ENCODE data around the gene TRAF5.
"Not testable (repeated sequence)": the region's sequence is repeated elsewhere in the genome, so short reads cannot be mapped to it uniquely, and the experiment has no call there.

Gene TRAF5, protein sequence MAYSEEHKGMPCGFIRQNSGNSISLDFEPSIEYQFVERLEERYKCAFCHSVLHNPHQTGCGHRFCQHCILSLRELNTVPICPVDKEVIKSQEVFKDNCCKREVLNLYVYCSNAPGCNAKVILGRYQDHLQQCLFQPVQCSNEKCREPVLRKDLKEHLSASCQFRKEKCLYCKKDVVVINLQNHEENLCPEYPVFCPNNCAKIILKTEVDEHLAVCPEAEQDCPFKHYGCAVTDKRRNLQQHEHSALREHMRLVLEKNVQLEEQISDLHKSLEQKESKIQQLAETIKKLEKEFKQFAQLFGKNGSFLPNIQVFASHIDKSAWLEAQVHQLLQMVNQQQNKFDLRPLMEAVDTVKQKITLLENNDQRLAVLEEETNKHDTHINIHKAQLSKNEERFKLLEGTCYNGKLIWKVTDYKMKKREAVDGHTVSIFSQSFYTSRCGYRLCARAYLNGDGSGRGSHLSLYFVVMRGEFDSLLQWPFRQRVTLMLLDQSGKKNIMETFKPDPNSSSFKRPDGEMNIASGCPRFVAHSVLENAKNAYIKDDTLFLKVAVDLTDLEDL

DNA sequence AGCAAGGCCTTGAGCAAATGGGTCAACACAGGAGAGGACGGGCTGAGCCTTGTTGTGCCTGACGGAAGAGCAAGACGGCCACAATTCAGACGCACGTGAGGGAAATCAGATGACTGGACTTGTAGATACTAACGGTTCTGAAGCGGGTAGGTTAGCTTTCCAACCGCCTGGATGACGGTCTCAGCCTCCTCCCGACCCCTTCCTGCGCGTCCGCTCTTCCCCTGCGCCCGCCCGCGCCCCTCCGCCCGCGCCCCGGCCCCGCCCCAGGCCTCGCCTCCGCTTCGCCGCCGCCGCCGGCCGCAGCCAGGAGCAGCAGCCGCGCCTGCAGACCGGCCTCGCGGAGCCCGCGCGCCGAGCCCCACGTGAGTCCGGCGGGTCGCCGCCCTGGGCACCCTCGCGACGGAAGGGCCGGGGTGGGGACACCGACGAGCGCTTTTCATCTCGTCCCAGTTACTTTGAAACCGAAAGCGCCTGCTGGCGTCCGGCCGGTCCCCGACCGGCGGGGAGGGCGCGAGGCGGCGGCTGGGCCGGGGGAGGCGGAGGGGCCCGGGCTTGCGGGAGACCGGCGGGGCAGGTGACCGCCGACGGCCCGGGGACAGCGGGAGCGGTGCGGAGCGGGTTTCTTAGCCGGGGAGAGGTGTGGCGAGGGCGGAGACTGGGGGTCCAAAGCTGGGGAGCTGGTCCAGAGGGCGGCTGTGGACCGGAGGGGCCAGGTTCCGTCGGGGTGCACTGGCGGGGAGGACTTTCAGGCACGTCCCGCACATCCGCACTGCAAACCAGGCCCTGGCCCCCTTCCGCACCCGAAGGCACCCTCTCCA, at the start of gene TRAF5:
Gene TRAF5 (plus strand): TSS at position 306 of the 818 bp plus-strand sequence. CDS start 26,407 bp downstream, outside the sequence.
- DNase-seq (ENCODE audit: low read depth) = peak; percentile 70

DNA sequence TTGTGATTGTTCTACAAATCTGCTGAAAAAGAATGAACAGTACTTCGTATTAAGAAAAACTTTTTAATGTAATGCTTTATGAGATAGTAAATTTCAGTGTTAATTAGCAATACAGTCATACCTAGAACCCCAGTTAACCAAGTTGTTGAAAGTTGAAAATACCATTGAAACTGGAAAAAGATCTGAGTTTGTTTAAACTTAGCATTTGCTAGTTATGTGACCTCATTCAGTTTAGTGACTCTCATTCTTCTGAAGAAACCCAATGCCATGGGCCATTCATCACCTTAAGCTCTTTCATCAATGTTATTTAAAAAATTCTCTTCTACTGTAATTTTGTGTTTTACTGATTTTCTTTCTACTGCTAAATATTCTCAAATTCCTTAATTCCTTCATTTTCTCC, 47.3 kb upstream of the TRAF5 start:
- DNase-seq (ENCODE audit: low read depth) = no peak

DNA sequence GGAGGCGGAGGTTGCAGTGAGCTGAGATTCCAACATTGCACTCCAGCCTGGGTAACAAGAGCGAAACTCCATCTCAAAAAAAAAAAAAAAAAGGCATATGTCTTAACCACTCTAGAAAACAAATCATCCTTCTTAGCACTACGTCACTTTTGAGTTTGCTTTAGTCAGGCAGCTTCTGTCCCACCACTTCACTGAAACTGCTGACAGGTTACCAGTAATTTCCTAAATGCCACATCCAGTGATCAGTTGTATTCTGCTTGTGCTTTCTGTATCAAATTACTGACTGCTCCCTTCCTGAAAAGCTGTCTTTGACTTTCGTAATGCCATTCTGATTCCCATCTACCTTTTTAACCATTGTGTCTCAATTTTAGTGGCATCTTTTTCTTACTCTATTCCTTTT, 45.7 kb upstream of the TRAF5 start:
- DNase-seq (ENCODE audit: low read depth) = no peak

DNA sequence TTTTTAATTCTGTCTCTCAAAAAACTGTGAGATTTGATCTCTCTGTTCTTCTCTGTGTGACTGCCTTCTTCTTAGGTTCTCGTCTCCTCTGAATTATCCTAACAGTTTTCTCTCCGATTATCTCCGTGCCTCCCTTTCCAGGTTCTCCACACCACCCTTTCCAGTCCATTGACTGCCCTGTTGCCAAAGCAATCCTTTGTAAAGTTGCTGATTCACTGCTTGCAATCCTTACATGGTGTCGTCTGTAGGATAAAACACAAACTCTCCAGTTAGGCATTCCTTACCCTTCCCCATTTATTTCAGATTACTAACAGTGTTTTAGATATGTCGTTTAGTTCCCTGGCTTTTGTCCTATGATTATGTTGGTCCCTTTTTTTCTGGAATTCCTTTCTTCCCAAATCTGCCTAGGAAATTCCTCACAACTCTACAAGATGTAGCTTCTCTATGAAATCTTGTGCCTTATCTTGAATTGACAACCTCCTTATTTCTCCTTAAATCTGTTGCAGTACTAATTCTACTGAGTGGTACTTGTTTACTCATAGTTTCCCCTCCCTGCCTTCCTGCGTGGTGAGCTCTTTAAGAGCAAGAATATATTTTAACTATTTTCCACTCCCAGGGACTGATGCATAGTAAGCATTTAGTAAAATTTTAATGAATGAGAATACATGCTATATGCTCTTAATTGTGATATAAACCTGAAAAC, 45.2 kb upstream of the TRAF5 start:
- no peak for DNase-seq (ENCODE audit: low read depth)

DNA sequence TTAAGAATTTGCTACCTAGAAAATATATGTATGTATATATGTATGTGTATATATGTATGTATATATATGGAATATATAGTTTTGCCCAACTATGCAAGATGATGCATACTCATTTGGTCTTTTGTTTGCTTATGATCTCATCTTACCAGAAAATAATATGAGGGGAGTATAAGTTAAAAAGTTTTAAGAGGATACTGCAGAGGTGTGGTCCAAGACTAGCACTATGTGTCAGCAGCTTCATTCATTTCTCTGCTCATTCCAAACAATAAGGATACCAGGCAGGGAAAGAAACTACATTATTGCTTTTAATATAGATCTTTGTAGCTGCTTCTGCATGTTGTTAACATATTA, 44.6 kb upstream of the TRAF5 start:
- DNase-seq (ENCODE audit: low read depth) = no peak

DNA sequence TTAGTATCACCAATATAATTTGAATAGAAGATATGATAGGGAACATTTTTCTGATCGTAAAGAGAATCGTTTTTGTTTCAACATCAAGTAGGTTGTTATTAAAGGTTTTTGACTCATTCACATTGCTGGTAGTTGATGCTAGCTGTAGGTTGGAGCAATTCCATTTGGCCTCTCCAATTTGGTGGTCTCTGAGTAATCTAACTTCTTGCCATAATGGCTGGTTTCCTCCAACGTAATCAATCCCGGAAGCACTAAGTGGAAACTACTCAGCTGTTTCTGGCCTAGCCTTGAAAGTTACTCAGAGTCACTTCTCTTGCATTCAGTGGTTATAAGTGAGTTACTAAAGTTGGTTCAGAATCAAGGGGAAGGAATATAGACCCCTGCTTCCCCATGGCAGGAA, 41.4 kb upstream of the TRAF5 start:
- peak; percentile 36 for DNase-seq (ENCODE audit: low read depth)

DNA sequence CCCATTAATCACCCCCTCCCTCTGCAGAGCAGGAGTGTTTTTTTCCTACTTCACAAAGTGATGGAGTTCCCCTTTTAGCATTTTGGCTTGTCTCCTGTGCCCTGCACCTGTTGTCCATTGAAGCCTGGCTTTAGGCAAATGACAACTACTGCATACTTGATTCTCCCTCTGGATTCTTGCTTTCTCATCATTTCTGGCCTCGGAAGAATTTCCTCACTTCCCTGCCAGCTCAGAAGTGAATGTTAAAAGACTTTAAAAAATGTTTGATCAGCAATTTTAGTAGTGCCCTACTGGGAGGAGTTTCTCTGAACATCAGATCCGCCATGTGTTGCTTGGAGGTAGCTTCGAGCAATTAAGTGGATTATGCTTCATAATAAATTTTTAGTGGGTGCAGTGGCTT, 39.4 kb upstream of the TRAF5 start:
- no peak for DNase-seq (ENCODE audit: low read depth)

DNA sequence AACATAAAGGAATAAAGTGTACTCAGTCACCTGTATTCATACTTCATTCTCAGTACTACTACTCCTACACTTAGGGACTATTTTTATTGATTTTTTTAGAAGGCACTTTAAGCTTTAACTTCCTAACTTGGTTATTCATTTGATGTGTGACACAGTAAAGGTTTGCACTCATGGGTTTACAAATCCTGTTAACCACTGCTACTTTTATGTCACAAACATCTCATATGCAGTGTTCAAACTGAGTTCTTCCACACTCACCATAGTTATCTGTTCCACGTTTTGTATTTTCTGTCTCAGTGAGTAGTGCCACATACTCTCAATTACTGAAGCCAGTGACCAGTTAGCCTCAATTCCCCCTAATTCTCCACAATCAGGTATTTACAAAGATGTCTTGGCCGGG, 34.2 kb upstream of the TRAF5 start:
- DNase-seq (ENCODE audit: low read depth) = no peak

DNA sequence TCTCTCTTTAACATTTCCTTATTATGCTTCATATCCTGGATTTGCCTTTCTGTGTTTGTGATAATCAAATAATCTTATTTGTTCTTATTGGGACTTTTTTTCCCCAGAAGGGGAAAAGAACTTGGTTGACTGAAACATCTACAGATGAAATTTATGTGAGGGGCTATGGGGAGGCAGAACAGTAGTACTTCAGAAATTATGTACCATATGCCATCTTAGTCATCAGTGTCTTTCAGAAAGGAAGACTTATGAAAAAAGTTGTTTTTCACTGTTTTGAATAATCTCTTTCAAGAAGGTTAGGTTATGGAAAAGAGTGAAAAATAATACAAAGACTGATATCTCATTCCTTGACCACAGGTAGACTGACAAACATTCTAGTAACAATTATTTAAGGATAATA, 30.2 kb upstream of the TRAF5 start:
- no peak for DNase-seq (ENCODE audit: low read depth)

DNA sequence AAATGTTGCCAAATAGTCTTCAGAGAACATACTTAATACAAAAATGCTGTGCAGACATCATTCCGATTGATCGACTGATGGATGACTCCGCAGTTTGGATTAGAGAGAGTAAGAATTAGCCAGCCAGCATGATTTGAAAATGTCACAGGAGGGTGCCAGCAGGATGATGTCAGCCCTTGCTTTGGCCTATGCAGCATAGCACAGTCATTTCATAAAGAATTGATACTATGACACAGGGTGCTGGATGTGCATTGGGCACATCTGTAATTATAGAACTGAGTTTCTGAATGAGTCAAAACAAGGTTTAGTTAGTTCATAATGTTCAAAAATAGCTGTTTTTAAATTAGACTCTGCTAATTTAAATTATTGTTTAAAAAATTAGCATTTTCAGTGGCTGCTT, 21.6 kb upstream of the TRAF5 start:
- peak; percentile 50 for DNase-seq (ENCODE audit: low read depth)

DNA sequence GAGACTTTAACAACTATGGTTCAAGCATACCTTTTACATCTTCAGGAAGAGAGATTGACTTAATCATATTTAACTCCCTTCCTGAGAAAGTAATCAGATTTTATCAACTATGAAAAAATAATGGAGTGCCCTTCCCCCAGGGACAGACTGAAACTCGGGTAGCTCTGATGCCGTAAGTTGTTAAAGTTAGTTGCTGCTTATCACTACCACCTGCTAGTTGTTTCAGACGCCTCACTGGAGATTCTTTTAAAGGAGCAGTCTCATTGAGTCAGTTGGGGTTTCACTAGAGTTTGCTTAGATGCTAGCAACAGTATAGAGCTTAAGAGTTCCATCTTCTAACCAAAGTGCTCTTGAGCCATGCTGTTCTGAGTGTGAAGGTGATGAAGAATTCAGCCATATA, 17.0 kb upstream of the TRAF5 start:
- DNase-seq (ENCODE audit: low read depth) = no peak

DNA sequence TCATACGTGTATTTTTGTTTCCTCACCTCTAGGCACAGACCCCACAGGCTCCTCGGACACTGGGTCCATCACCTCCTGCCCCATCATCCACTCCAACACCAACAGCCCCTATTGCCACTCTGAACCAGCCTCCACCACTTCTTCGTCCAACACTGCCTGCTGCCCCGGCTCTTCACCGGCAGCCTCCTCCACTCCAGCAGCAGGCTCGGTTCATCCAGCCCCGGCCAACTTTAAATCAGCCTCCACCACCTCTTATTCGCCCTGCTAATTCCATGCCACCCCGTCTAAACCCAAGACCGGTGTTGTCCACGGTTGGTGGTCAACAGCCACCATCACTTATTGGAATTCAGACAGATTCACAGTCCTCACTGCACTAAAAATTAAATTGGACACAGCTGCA, 13.2 kb upstream of the TRAF5 start:
- no peak for DNase-seq (ENCODE audit: low read depth)

DNA sequence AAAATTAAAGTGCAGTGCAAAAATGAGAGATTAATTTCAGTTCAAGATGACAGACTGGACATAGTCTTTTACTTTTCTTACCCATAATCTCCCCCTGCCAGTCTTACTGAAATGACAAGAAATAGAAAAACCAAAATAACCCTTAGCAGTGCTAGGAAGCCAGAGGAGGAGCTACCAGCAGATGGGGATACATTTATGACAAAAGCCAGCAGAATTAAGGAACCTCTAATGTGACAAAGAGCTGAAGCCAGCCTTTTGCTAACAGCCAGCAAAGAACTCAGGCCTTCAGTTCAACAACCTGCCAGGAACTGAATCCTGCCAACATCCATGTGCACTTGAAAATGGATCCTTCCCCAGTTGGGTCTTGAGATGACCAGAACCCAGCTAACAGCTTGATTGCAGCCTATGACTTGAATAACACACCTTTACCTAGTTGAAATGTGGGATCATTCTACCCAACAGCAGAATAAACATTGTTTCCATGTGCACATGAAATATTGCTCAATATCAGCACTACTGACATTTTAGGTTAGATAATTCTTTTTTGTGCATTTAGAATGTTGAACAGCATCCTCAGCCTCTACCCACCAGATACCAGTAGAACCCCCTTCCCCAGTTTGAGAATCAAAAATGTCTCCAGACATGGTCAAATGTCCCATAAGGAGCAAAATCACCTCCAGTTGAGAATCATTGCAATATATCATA, 7.9 kb upstream of the TRAF5 start:
- no peak for DNase-seq (ENCODE audit: low read depth)

DNA sequence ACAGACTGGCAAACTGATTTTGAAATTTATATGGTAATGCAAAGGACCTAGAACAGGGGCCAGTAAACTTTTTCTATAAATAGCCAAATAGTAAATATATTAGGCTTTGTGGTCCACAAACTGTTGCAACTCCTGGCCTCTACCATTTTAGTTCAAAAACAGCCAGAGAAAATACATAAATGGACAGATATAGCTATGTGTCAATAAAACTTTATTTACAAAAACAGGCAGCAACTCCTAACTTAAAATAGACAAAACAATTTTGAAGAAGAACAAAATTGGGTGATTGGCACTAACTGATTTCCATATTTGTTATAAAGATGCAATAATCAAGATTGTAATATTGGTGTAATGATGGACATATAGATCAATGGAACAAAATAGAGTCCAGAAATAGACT, 6.7 kb upstream of the TRAF5 start:
- DNase-seq (ENCODE audit: low read depth) = no peak

DNA sequence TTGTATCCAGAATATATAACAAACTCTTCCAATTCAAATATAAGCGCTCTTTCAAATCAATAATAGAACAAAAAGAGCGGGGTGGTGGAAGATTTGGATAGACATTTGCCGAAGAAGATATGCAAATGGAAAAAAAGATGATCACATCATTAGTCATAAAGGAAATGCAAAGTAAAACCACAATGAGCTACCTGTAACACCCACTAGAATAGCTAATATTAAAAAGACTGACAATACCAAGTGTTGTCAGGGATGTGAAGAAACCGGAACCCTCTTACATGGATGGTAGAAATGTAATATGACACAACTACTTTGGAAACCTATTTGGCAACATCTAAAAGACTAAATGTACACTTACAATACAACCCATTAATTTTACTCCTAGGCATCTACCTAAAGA, 5.7 kb upstream of the TRAF5 start:
- DNase-seq (ENCODE audit: low read depth) = peak; percentile 55

DNA sequence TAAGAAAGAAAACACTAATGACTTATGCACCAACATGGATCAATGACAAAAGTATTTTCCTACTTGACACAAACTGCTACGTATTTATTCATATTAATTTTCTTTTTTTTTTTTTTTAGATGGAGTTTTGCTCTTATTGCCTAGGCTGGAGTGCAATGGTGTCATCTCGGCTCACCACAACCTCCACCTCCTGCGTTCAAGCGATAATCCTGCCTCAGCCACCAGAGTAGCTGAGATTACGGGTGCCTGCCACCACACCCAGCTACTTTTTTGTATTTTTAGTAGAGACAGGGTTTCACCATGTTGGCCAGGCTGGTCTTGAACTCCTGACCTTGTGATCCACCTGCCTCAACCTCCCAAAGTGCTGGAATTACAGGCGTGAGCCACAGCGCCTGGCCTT, 5.0 kb upstream of the TRAF5 start:
- not testable (repeated sequence) for DNase-seq (ENCODE audit: low read depth)

DNA sequence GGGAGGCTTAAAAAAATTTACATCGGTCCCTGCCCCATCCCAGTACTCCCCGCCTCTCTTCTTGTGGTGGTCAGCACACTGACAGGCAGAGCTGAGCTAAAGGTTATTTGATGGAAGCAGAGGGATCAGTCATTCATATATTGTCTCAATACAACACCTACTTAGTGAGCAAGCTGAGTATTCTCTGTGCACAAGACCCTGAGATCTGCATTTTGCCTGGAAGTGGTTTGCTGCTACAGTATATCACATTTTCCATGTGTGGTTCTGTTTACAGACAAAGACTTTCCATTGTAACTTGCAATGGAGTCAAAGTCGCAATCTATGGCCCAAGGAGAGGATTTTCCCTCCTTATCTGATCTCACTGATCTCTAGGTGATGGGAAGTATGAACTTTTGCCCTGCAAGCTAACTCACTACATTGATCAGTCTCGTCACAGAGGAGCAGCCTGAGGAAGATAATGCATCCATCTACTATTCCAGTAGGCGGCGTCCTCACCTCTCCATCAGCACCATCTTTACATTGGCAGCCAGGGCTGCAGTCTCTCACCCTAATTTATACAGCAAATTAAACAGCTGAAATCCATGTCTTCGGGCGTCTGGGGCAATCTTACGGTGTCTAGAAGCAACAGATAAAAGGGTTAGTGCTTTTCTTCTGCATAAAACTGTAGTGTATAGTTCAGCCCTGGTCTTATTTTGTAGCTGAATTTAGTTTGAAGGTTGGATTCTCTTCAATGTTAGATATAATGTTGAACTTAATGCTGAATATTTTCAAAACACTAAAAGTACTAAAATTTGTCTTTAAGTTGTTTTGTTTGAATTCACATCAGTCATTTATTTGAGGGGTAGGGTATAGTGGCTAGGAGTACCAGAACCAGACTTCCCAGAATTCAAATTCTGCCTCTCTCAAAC, 3.2 kb upstream of the TRAF5 start:
- peak; percentile 74 for DNase-seq (ENCODE audit: low read depth)

DNA sequence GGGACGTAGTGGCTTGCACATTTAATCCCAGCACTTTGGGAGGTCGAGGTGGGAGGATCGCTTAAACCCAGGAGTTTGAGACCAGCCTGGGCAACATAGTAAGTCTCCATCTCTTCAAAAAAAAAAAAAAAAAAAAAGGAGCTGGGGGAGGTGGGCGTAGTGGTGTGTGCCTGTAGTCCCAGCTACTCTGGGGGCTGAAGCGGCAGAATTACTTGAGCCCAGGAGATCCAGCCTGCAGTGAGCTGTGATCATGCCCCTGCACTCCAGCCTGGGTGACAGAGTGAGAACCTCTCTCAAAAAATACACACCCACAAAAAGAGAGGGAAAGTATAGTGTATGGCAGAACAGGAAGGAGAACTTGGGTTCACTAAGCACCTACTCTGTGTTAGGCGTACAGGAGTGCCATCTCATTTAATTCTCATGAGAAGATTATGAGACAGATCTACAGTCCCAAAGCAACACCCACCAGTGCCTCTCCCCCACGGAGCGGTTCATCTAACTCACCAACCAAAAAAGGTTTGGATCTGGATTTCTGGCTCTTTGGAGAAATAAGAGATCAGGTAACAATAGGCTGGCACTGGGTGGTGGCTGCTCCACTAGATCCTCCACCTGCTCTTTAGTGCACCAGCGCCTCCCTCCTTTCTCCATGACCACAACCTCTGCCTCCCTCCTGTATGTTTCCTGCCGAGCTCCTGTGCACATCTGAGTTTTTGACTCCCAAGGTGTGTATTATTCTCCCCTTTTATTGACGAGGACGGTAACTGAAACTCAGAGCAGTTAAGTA, 1.4 kb upstream of the TRAF5 start:
- DNase-seq (ENCODE audit: low read depth) = no peak

DNA sequence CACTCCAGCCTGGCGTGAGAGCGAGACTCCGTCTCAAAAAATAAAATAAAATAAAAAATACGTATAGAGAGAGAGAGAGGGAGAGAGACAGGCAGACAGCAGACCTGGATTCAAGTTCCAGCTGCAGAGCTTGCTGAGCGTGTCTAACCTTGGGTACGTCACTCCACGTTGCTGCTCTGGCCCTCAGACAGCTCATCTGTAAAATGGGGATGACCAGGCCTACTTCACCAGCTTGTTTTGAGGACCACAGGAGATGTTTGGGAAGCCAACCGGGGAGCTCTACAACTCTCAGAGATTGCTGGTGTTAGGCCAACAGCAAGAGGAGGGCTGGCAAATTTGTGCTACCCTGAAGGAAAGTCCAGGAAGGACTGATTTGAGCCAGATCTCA, 499 bp upstream of the TRAF5 start:
- DNase-seq (ENCODE audit: low read depth) = no peak

DNA sequence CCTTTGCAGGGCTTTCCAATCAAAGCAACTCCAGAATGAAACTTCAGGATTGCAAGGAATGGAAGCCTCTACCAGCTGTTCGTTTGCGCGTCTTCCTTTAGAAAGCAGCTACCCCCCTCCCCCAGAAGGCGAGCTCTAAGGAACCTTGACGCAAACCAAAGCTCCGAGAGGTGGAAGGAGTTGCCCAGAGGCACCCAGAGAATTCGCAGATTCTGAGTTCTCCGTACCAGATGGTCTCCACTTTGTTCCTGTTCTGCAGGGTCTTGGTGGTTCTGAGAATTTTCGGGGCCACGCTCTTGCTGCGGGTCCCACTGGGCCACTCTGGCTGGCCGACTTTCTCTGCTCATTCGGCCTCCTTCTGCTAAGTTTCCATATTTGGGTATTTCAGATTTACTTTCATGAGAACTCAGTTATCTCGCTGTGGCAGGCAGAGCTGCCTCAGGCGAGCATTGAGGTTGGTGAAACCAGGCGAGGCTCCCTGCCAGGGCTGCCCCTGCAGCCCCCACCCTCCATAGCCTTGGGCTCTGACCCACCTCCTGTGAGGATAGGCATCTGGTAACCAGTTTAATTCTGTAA, 801 bp downstream of the TRAF5 start:
- DNase-seq (ENCODE audit: low read depth) = peak; percentile 61
